ENCODE measurements around the gene TLL1. TPM values are rescaled to one million over a fixed set of nuclear protein-coding genes. Genes with fewer than 3 reads are reported as not detected.

Gene TLL1
- total and polyA plus RNA-seq, 2 experiments from 2014 or later, result 0.18 to 2.4 TPM

DNA sequence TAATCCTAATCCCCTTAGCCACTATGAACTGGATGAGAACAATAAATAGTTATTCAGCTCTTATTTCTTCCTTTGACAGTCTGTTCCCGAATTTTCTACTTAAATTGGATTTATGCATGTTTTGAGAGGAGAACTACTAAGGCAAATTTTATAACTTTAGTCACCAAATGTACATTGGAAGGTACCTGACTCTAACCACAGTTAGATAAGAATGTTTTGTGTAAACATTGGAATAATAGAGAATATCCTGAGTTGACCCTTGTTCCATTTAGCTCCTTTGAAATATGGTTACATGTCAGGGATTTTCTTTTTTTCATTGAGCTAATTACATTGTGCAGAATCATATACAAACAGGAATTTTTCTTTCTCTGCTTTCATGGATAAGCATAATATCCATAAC lies 202.6 kb downstream of the TLL1 start:
- Histone ChIP-seq H3K9me2 (ENCODE audit: insufficient read depth) (no peaks in the 10 kb centered on the region), H3K36me3 (ENCODE audit: insufficient read depth) (no peaks in the 10 kb centered on the region), H2AFZ (no peak overlapping the region), H3K4me2 (no peak overlapping the region), H3K4me1 (ENCODE audit: insufficient read depth) (no peaks in the 10 kb centered on the region), H4K20me1 (replicated peaks; ENCODE audit: insufficient read depth) (no peaks in the 10 kb centered on the region), H3K27me3 (ENCODE audit: insufficient read depth) (no peaks in the 10 kb centered on the region), H3K79me2 (replicated peaks; ENCODE audit: insufficient read depth) (no peaks in the 10 kb centered on the region), H3K4me3 (no peak overlapping the region), H3K27ac (ENCODE audit: low read depth) (no peak overlapping the region), H3F3A (replicated peaks; ENCODE audit: low read depth) (no peaks in the 10 kb centered on the region)
- Mint-ChIP-seq H3K27ac (no peak overlapping the region), H3K4me1 (no peaks in the 10 kb centered on the region), H3K27me3 (ENCODE audit: insufficient read depth, low read depth, poor library complexity) (no peaks in the 10 kb centered on the region), H3K9me3 (no peaks in the 10 kb centered on the region), H3K36me3 (ENCODE audit: low read depth) (no peaks in the 10 kb centered on the region), H3K4me3 (no peak overlapping the region)
- no peak for DNase-seq (ENCODE audit: low spot score)
- ATAC-seq, result no peak
- TF ChIP-seq CREB1 (CRISPR knock-in tag; IDR thresholded peaks at IDR 0.05; ENCODE audit: low read depth), result no peak

GRCh38 chr4:166077782-166078181 lies 204.7 kb downstream of the TLL1 start:
- H3K4me1 ChIP-seq (ENCODE audit: insufficient read depth), result no peaks in the 10 kb centered on the region
- Mint-ChIP-seq H3K36me3 (ENCODE audit: low read depth) (no peaks in the 10 kb centered on the region), H3K27me3 (ENCODE audit: insufficient read depth, low read depth, poor library complexity) (no peaks in the 10 kb centered on the region), H3K4me3 (no peak overlapping the region), H3K4me1 (no peaks in the 10 kb centered on the region), H3K9me3 (no peaks in the 10 kb centered on the region), H3K27ac (no peak overlapping the region)
- H3K4me3 ChIP-seq, result no peak overlapping the region
- no peaks in the 10 kb centered on the region for H4K20me1 ChIP-seq (replicated peaks; ENCODE audit: insufficient read depth)
- TF ChIP-seq, protein P1, sequence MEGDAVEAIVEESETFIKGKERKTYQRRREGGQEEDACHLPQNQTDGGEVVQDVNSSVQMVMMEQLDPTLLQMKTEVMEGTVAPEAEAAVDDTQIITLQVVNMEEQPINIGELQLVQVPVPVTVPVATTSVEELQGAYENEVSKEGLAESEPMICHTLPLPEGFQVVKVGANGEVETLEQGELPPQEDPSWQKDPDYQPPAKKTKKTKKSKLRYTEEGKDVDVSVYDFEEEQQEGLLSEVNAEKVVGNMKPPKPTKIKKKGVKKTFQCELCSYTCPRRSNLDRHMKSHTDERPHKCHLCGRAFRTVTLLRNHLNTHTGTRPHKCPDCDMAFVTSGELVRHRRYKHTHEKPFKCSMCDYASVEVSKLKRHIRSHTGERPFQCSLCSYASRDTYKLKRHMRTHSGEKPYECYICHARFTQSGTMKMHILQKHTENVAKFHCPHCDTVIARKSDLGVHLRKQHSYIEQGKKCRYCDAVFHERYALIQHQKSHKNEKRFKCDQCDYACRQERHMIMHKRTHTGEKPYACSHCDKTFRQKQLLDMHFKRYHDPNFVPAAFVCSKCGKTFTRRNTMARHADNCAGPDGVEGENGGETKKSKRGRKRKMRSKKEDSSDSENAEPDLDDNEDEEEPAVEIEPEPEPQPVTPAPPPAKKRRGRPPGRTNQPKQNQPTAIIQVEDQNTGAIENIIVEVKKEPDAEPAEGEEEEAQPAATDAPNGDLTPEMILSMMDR (conservative IDR thresholded peaks at IDR 0.05; ENCODE audit: low read depth in 2 of 2), result peak in 1 of 2 experiments; percentile 18; a peak in 1 of 4 replicates
- no peak for TF ChIP-seq ZNF331 (CRISPR knock-in tag; IDR thresholded peaks at IDR 0.05; ENCODE audit: low read depth)
- H3K9me2 ChIP-seq (ENCODE audit: insufficient read depth), result no peaks in the 10 kb centered on the region
- DNase-seq (ENCODE audit: low spot score), result peak; percentile 11
- no peak overlapping the region for H2AFZ ChIP-seq
- H3K27ac ChIP-seq (ENCODE audit: low read depth), result no peak overlapping the region
- H3F3A ChIP-seq (replicated peaks; ENCODE audit: low read depth), result no peaks in the 10 kb centered on the region
- H3K27me3 ChIP-seq (ENCODE audit: insufficient read depth), result no peaks in the 10 kb centered on the region
- H3K4me2 ChIP-seq, result no peak overlapping the region
- H3K79me2 ChIP-seq (replicated peaks; ENCODE audit: insufficient read depth), result no peaks in the 10 kb centered on the region
- ATAC-seq, result no peak
- H3K36me3 ChIP-seq (ENCODE audit: insufficient read depth), result no peaks in the 10 kb centered on the region

GRCh38 chr4:166078383-166078782 lies 205.3 kb downstream of the TLL1 start:
- no peaks in the 10 kb centered on the region for H3K4me1 ChIP-seq (ENCODE audit: insufficient read depth)
- H3K79me2 ChIP-seq (replicated peaks; ENCODE audit: insufficient read depth), result no peaks in the 10 kb centered on the region
- H3K4me3 Mint-ChIP-seq, result no peak overlapping the region
- H3K36me3 ChIP-seq (ENCODE audit: insufficient read depth), result no peaks in the 10 kb centered on the region
- ATAC-seq (no peak), DNase-seq (ENCODE audit: low spot score) (no peak)
- H3K9me3 Mint-ChIP-seq, result no peaks in the 10 kb centered on the region
- H3K4me1 Mint-ChIP-seq, result no peaks in the 10 kb centered on the region
- H3K36me3 Mint-ChIP-seq (ENCODE audit: low read depth), result no peaks in the 10 kb centered on the region
- H3K9me2 ChIP-seq (ENCODE audit: insufficient read depth), result no peaks in the 10 kb centered on the region
- H3K27ac ChIP-seq (ENCODE audit: low read depth), result no peak overlapping the region
- H3K27me3 ChIP-seq (ENCODE audit: insufficient read depth), result no peaks in the 10 kb centered on the region
- no peaks in the 10 kb centered on the region for H3F3A ChIP-seq (replicated peaks; ENCODE audit: low read depth)
- H4K20me1 ChIP-seq (replicated peaks; ENCODE audit: insufficient read depth), result no peaks in the 10 kb centered on the region
- H3K27me3 Mint-ChIP-seq (ENCODE audit: insufficient read depth, low read depth, poor library complexity), result no peaks in the 10 kb centered on the region
- H2AFZ ChIP-seq, result no peak overlapping the region
- no peak overlapping the region for H3K27ac Mint-ChIP-seq
- no peak overlapping the region for H3K4me2 ChIP-seq
- no peak overlapping the region for H3K4me3 ChIP-seq
- TF ChIP-seq NANOG (IDR thresholded peaks at IDR 0.05; ENCODE audit: borderline replicate concordance), result no peak
- no peak for TF ChIP-seq JUNB (IDR thresholded peaks at IDR 0.05; ENCODE audit: unreplicated experiment)
- no peak for TF ChIP-seq ZNF114 (CRISPR knock-in tag; IDR thresholded peaks at IDR 0.05)
- TF ChIP-seq CREB1 (CRISPR knock-in tag; IDR thresholded peaks at IDR 0.05; ENCODE audit: low read depth), result no peak
- TF ChIP-seq ZNF462 (CRISPR knock-in tag; IDR thresholded peaks at IDR 0.05), result no peak
- TF ChIP-seq STAT1 (IDR thresholded peaks at IDR 0.05; ENCODE audit: unreplicated experiment), result no peak
- TF ChIP-seq POLR2AphosphoS5 (IDR thresholded peaks at IDR 0.05; ENCODE audit: low read depth), result no peak
- no peak for TF ChIP-seq ZNF331 (CRISPR knock-in tag; IDR thresholded peaks at IDR 0.05; ENCODE audit: low read depth)

All from GM23338 (cell line).